ENCODE data around the gene BMP7. TPM values are rescaled to one million over a fixed set of nuclear protein-coding genes. Genes with fewer than 3 reads are reported as not detected.

The BMP7 gene
- total RNA-seq, 1 donor from 2014 or later: 17.2 TPM

GRCh38 chr20:57260934-57261333 is 5.5 kb downstream of the BMP7 start:
- no peak overlapping the region for H3K4me3 ChIP-seq
- no peak for DNase-seq (ENCODE audit: extremely low spot score in 2 of 2)
- peaks cover 37% of the 10 kb centered on the region for H3K4me1 ChIP-seq
- H3K36me3 ChIP-seq: no peaks in the 10 kb centered on the region
- TF ChIP-seq POLR2AphosphoS5 (IDR thresholded peaks at IDR 0.05; ENCODE audit: insufficient read depth in 1 of 2, low read depth in 1 of 2) (no peak), POLR2A (IDR thresholded peaks at IDR 0.05) (no peak)
- TF ChIP-seq, protein P1, sequence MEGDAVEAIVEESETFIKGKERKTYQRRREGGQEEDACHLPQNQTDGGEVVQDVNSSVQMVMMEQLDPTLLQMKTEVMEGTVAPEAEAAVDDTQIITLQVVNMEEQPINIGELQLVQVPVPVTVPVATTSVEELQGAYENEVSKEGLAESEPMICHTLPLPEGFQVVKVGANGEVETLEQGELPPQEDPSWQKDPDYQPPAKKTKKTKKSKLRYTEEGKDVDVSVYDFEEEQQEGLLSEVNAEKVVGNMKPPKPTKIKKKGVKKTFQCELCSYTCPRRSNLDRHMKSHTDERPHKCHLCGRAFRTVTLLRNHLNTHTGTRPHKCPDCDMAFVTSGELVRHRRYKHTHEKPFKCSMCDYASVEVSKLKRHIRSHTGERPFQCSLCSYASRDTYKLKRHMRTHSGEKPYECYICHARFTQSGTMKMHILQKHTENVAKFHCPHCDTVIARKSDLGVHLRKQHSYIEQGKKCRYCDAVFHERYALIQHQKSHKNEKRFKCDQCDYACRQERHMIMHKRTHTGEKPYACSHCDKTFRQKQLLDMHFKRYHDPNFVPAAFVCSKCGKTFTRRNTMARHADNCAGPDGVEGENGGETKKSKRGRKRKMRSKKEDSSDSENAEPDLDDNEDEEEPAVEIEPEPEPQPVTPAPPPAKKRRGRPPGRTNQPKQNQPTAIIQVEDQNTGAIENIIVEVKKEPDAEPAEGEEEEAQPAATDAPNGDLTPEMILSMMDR (IDR thresholded peaks at IDR 0.05): no peak
- no peaks in the 10 kb centered on the region for H3K9me3 ChIP-seq
- H3K27me3 ChIP-seq: no peaks in the 10 kb centered on the region
- no peak overlapping the region for H3K27ac ChIP-seq
- intact Hi-C loops (cut with DNase I): no loop called here

DNA sequence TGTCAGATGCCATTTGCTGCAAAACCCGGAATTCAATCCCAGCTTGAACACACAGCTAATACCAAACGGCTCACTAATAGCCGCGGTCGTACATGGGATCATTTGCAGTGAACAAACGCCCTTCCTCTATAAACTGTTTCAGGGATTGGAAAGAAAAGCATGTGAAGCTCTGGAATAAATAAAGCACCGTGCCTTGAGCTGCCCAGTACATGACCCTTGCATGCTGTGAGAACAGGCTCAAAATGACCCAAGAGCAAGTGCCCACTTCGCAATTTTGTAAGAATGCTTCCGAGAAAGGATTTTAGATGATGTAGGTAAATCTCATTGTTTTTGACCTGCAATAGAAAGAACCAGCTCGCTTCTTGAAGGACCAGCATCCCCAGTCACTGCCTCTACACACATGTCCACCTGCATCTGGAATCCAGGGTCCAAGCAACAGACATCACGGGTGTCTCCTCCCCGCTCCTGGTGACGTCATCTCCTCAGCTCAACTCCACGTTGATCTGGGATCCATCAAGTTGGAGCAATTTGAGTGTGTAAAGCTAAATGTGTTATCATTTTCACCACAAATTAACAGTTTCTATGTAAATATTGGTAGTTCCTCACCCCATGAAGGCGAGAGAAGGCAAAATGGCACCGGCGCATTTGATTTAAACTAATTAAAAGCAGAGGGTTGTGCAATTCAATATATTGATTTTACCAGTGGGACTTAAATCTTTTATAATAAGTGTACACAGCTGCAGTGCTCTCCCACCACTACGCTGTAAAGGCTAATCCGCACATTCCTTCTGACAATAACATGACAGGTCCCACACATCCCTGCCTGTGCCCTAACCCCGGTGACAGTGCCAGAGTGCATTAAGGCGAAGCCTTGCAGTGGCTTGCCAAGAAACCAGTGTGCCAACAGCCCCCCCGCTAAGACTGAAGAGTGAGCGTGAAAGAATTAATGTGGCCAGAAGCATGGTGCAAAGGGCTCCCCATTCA is 6.2 kb downstream of the BMP7 start:
- intact Hi-C loops (cut with DNase I): no loop called here
- Histone ChIP-seq H3K4me1 (peaks cover 30% of the 10 kb centered on the region), H3K27ac (no peak overlapping the region), H3K36me3 (no peaks in the 10 kb centered on the region), H3K9me3 (no peaks in the 10 kb centered on the region), H3K27me3 (no peaks in the 10 kb centered on the region), H3K4me3 (no peak overlapping the region)
- DNase-seq (ENCODE audit: extremely low spot score in 2 of 2): no peak
- TF ChIP-seq POLR2A (IDR thresholded peaks at IDR 0.05) (no peak), POLR2AphosphoS5 (IDR thresholded peaks at IDR 0.05; ENCODE audit: insufficient read depth in 1 of 2, low read depth in 1 of 2) (no peak)
- TF ChIP-seq, protein P1 (IDR thresholded peaks at IDR 0.05): no peak

GRCh38 chr20:57259121-57259937 is 7.1 kb downstream of the BMP7 start:
- H3K4me3 ChIP-seq: no peak overlapping the region
- H3K27me3 ChIP-seq: no peaks in the 10 kb centered on the region
- intact Hi-C loops (cut with DNase I): no loop called here
- H3K4me1 ChIP-seq: peaks cover 30% of the 10 kb centered on the region
- DNase-seq (ENCODE audit: extremely low spot score in 2 of 2): no peak
- H3K36me3 ChIP-seq: no peaks in the 10 kb centered on the region
- no peak overlapping the region for H3K27ac ChIP-seq
- no peaks in the 10 kb centered on the region for H3K9me3 ChIP-seq
- TF ChIP-seq, protein P1 (IDR thresholded peaks at IDR 0.05): no peak
- TF ChIP-seq POLR2A (IDR thresholded peaks at IDR 0.05): no peak
- peak in 1 of 2 donors; percentile 15 for TF ChIP-seq POLR2AphosphoS5 (IDR thresholded peaks at IDR 0.05; ENCODE audit: insufficient read depth in 1 of 2, low read depth in 1 of 2)

GRCh38 chr20:57257701-57258453 is 8.6 kb downstream of the BMP7 start:
- DNase-seq (ENCODE audit: extremely low spot score in 2 of 2): no peak
- Histone ChIP-seq H3K4me1 (peaks cover 30% of the 10 kb centered on the region), H3K27ac (no peak overlapping the region), H3K36me3 (no peaks in the 10 kb centered on the region), H3K4me3 (no peak overlapping the region), H3K27me3 (no peaks in the 10 kb centered on the region), H3K9me3 (no peaks in the 10 kb centered on the region)
- intact Hi-C loops (cut with DNase I): no loop called here
- TF ChIP-seq, protein P1 (IDR thresholded peaks at IDR 0.05): no peak
- TF ChIP-seq POLR2A (IDR thresholded peaks at IDR 0.05) (no peak), POLR2AphosphoS5 (IDR thresholded peaks at IDR 0.05; ENCODE audit: insufficient read depth in 1 of 2, low read depth in 1 of 2) (no peak)
